Measurements from ENCODE around the gene MIPOL1.
"Not testable (repeated sequence)": the region's sequence is repeated elsewhere in the genome, so short reads cannot be mapped to it uniquely, and the experiment has no call there.

MIPOL1 gene

DNA sequence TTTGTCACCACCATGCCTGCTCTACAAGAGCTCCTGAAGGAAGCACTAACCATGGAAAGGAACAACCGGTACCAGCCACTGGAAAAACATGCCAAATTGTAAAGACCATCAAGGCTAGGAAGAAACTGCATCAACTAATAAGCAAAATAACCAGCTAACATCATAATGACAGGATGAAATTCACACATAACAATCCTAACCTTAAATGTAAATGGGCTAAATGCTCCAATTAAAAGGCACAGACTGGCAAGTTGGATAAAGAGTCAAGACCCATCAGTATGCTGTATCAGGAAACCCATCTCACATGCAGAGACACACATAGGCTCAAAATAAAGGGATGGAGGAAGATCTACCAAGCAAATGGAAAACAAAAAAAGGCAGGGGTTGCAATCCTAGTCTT lies 97.5 kb downstream of the MIPOL1 start:
- not testable (repeated sequence) for DNase-seq

DNA sequence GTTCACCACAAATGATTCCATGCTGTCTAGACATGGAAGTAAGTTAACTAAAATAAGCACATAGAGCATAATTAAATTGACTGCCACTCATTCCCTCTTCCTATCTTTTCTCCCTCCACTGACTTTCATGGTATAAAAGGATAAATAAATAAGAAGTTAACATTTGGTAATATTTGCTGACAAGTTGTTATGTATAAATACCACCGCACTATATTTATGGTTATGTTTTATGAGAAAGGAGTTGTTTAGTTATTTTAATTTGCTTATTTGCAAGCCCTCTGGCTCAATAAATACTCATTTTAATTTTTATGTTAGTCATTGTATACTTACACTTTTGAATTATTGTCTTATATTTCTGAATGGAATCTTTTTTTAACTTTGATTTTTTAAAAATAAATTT lies 113.5 kb downstream of the MIPOL1 start:
- no peak for DNase-seq

DNA sequence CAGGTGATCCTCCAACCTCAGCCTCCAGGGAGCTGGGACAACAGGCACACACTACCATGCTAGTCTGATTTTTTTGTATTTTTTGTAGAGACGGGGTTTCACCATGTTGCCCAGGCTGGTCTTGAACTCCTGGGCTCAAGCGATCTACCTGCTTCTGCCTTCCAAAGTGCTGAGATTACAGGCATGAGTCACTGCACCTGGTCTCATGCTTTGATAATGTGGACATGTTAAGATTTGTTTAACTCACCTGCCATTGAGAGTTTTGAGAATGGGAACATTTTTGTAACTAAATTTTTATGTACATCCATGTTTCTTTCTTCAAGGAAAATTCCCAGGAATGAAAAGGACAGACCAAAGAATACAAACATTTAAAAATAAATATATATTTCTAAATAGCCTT lies 121.2 kb downstream of the MIPOL1 start:
- DNase-seq: no peak

DNA sequence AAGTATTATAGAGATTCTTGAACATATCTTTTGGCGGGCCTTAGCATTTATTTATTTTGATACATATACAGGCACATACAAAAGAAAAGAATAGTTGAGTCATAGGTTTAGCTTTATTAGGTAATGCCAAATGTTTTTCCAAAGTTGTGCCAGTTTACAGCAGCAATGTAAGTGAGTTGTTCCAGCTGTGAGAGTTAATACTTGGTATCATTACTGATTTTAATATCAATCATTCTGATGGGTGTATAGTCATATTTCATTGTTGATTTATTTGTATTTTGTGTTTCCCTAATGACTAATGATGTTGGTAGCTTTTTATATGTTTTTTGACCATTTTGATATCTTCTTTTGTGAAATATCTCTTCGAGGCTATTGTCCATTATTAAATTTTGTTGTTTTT lies 122.4 kb downstream of the MIPOL1 start:
- DNase-seq: no peak

DNA sequence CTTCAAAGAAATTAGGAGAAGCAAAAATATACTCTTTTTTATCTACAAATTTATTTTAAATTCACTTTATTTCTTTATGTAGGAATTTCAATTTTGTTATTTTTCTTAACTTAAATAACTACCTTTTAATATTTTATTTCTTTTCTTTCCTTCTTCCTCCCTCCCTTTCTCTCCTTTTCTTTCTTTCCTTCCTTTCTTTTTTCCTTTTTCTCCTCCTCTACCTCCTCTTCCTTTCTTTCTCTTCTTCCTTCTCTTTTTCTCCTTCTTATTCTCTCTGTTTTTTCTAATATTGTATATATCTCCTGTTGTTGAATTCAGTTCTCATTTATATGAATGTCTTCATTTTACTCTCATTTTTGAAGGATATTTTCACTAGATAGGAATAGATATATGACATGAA lies 127.6 kb downstream of the MIPOL1 start:
- DNase-seq: no peak

DNA sequence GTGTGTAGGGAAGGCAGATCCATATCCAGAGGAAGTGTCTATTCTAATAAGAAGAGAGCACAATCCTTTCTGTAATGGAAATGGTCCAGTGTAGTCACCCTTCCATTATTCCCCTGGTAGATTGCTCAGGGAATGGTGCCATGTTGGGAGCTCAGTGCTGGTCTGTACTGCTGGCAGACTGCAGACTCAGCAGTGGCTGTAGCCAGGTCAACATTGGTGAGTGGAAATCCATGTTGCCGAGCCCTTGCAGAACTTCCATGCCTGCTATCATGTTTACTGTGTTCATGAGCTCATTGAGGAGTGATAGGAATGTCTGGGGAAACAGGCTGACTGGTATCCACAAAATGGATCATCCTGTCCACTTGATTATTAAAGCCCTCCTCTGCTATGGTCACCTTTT lies 128.7 kb downstream of the MIPOL1 start:
- no peak for DNase-seq

DNA sequence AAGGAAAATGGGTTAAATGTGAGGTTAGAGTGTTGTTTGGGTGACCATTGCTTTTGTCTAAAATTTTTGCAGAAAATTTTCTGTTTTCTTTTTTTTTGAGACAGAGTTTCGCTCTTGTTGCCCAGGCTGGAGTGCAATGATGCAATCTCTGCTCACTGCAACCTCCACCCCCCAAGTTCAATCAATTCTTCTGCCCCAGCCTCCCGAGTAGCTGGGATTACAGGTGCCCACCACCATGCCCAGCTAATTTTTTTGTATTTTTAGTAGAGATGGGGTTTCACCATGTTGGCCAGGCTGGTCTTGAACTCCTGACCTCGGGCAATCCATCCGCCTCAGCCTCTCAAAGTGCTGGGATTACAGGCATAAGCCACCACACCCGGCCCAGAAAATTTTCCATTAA lies 130.2 kb downstream of the MIPOL1 start:
- not testable (repeated sequence) for DNase-seq

DNA sequence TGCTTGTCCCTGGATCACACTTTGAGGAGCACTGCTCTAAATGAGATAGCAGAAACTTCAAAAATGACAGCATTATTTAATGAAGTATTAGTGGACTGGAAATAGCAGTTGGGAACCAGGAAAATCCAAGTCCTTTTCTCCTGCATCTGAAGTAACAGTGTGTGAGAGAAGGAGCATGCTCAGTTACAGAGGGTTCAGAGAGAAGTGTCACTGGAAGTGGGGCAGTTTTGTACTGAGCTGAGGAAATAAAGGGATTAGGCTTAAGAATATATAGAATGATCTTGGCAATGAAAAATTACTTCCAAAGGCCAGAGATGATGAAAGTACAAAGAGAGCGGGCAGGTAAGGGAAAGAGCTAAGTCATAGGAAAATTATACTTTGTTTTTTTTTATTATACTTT lies 130.9 kb downstream of the MIPOL1 start:
- DNase-seq: no peak

DNA sequence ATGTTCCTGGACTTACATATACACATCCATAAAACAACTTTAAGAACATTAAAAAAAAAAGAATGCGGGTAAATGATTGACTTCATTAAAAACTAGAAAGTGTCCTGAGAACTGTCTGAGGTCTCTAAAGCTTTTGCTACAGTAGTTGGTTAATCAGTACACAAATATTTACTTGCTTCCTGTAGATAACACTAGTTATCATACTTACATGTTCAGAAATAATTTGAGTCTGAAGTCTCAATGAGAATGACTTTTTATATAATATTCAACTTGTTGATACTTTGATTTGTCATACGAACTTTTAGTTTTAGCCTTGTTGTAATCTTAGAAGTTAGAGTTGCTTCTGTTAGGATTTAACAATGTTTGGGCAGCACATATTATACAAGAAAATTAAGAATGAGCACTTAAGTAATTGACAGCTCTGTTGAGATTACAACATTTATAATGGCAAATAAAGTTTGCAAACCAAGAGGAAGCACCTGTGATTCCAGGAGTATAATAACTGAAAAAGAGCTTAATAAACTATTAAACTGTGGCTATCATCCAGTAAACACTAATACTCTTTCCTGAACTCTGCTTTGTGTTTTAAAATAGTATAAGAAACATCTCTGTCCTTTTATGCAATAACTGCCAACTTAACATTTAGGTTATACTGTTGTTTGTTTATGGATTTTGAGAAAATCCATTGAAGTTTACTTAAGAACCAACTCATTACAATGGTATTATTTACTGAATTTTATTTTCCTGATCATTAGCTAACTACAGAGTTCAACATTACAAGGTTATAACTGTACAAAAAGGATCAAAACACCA lies 131.7 kb downstream of the MIPOL1 start:
- no peak for DNase-seq

DNA sequence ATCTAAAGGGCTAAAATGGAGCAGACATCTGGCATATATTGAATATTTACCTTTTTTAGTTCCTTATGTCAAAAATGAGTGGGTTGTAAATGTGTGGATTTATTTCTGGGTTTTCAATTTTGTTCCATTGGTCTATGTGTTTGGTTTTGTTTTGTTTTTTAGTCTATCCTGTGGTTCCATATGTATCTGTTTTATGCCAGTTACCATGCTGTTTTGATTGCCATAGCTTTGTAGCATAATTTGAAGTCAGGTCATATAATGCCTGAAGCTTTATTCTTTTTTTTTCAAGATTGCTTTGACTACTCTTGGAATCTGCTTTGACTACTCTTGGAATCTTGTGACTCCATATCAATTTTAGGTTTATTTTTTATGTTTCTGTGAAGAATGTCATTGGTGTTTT lies 133.2 kb downstream of the MIPOL1 start:
- no peak for DNase-seq

DNA sequence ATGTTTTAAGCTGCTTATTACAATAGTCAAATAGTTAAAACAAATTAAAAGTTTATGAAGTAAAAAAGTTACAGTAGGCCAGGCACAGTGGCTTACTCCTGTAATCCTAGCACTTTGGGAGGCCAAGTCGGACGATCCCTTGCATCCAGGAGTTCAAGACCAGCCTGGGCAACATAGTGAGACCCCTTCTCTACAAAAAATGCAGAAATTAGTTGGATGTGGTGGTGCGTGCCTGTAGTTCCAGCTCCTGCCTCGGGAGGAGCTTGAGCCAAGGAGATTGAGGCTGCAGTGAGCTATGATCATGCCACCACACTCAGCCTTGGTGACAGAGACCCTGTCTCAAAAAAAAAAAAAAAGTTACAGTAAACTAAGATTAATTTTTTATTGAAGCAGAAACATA lies 142.6 kb downstream of the MIPOL1 start:
- DNase-seq: peak in 1 of 2 experiments; percentile 12

DNA sequence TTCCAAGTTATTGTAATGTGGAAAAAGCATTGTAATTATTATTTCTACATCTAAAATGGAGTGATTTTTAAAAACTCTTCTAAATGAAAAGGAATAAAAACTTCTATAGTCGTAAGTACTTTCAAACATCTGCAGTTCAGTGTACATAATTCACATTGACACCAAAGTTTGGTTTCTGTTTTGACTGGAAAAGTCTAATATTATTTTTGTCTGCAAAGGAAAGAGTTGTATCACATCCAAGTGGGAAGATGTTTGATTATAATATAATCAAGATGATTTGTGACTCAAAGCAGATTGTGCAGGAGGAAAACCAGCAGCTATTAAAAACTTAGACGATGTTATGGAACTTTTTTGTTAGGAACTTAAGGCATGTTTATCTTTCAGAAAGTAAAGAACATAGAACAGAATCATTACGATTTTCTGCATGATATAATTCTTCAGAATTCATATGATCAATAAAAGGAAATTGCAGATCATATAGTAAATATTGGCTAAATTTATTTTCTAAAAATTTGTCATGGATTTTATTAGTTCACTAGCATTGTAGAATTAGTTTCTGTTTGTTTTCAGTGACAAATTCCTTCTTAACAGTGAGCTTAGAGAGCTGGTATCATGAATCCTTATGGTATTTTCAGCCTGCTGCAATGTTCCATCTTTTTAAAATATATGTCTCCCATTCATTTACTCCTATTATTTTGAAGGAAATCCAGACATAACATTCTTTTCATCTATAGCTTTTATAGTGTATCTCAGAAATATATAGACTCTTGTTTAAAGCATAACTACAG lies 145.8 kb downstream of the MIPOL1 start:
- no peak for DNase-seq

DNA sequence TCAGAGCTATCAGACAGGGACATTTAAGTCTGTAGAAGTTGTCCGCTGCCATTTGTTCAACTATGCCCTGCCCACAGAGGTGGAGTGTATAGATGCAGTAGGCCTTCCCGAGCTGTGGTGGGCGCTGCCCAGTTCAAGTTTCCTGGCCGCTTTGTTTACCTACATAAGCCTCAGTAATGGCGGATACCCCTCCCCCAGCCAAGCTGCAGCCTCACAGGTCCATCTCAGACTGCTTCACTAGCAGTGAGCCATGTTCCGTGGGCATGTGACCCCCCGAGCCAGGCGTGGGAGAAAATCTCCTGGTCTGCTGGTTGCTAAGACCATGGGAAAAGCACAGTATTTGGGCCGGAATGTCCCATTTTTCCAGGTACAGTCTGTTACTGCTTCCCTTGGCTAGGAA lies 165.9 kb downstream of the MIPOL1 start:
- no peak for DNase-seq

DNA sequence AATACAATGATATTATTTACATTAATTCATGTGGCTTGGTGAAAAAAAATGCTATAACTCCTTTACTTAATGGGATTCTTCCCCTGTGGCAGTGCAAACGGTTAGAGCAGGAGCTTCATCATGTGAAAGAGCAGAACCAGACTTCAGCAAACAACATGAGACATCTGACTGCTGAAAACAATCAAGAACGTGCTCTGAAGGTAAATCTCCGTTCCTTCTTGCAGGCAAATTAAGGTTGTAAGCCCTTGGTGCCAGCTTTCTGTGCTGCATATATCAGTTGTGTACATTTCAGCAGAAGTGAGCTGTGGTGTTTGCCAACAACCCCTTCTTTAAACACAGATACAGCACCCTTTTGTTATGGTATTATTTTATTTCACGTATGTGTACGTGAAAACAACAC lies 171.7 kb downstream of the MIPOL1 start:
- DNase-seq: no peak

DNA sequence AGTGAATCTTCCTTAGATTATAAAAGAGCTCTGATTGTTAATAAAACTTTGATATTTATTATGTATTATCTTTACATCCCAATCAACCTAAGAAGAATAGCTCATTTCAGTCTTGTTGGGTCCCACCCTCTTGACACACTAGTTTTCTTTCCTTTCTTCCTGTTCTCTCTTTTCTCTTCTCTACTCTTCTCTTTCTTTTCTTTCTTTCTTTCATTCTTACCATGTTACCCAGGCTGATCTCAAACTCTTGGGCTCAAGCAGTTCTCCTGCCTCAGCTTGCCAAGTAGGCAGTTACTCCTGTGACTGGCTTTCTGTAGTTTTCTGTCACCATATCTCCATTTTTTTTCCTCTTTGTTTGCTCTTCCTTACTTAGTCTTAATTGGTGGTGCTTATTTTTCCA lies 177.8 kb downstream of the MIPOL1 start:
- no peak for DNase-seq

DNA sequence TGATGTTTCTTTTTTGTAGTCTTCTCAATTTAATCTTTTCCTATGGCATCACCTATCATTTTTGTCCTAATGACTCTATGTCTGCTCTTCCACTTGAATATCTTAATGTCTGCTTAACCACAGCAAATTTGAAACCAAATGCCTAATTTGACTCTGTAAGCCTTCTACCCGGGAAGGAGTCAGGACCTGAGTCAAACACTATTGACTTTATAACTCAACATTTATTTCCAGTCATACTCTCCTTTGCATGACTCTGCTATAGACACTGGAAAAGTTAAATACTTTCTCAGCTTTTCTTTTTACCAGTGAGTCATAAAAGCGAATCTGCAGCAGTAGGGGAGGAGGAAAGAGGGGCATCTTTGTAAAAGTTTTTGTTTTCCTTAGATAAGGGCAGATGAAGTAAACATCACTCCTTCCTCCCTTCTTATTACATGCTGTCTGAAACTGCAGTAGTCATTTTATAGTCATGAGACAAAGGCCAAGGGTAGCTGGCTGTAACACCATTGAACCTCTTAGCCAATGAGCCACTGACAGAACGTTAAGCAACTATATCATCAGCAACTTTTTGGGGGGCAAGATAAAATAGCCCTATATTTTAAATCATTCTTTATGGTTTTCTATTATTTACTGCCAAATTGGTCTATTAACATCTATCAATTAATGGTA lies 179.3 kb downstream of the MIPOL1 start:
- DNase-seq: no peak

DNA sequence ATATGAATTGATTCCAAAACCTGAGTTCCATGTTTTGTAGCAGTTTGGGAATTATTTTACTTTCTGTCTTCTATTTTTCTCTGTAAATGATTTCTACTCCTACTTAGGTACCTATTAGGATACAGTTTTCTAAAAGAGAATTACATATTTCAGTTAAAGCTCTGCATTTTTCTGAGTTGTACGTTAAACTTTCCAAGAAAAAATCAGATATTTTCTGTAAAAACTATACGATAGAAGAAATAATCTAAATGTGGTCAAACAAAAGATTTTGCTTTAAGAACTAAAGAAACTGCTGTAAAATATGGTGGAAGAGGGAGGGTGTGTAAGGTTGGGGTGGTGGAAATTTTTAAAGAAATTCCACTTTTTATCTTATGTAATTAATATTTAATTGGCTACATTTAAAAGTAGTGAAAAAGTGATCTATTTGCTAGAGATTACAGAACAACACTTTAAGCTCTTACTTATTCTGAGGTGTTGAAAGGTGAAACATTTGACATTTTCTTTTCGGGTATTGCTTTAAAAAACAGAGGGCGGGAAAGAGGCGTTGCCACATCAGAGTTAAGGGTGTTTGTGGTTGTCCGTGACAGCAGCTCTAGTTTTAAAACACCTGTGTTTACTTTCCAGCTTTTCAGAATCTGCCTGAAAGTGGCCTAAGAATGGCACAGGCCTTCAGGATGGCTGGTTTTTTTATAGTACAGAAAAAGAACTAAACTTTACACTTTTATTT lies 187.3 kb downstream of the MIPOL1 start:
- DNase-seq: no peak

DNA sequence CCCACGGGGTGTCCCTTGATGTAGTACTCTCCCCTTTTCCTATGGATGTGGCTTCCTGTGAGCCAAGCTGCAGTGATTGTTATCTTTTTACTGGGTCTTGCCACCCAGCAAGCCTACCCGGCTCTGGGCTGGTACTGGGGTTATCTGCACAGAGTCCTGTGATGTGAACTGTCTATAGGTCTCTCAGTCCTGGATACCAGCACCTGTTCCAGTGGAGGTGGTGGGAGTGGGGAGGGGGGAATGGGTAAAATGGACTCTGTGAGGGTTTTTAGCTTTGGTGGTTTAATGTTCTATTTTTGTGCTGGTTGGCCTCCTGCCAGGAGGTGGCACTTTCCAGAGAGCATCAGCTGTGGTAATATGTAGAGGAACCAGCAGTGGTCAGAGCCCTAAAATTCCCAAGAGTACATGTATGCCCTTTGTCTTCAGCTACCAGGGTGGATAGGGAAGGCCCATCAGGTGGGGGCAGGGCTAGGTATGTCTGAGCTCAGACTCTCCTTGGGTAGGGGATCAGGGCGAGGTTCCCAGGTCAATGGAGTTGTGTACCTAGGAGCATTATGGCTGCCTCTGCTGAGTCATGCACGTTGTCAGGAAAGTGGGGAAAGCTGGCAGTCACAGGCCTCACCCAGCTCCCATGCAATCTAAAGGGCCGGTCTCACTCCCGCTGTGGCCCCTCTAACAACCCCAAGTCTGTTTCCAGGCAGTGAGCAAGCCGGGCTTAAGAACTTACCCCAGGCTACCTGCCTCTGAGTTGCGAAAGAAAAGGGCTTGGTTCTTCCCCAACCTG lies 199.6 kb downstream of the MIPOL1 start:
- not testable (repeated sequence) for DNase-seq

DNA sequence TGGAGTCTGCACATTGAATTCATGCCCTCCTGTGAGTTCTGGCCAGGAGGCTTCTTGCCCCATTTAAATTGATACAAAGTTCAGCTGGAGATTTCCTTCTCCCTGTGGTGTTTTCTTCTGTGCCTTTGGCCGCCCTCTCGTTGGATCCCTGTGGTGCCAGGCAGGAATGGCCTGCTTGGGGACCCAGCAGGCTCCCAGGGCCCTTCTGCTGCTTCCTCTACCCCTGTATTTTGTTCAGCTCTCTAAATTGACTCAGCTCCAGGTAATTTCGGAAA lies 200.1 kb downstream of the MIPOL1 start:
- DNase-seq: no peak

DNA sequence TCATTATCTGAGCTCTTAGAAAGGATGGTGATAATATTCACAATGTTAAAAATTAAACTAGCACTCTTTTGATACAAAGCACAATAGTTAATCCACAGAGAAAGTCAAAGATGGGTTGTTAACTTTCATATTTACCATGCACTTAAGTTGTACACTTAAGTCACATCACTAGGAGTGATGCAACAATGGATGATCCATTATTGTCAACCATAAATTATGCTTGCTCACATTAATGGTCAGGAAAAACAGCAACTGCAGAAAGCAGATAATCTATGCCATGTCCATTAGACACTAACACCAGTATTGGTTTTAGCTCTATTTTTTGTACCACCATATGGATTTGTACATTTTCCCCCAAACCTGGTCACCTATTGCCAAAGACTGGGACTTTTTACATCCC lies 201.8 kb downstream of the MIPOL1 start:
- DNase-seq: no peak

DNA sequence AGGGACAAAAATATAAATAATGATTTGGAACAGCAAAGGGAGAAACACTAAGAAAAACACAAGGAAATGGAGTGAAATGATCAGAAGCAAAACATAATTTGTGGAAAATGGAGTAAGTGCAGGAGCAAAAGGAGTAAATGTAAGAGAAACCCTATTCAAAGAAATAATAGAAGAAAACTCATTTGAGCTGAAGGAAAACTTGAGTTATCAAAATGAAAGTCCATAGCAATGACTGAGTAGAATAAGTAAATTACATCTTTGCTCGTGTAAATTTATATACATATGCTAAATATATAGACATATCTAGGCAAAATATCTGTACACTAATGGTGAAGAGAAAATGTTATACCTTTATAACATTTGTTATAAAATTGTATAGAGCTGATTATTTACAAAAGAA lies 203.4 kb downstream of the MIPOL1 start:
- no peak for DNase-seq

DNA sequence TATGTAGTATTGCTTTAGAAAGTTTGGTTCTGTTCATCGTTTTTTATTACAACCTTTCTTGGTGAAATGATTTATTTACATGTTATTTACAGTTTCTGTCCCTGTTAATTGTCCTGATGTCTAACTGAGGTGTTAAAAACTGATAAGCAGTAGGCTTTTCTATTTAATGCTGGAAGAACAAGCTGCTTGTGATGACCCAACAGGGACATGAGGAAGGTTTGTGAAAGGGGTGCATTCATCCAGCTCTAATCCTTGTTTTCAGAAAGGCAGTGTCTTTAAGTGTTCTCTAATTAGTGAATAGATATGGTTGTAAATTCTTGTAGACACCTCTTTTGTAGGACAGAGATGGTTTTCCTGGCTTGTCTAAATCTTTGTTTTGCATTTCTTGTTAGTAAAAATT lies 205.9 kb downstream of the MIPOL1 start:
- DNase-seq: peak; percentile 58 to 87

DNA sequence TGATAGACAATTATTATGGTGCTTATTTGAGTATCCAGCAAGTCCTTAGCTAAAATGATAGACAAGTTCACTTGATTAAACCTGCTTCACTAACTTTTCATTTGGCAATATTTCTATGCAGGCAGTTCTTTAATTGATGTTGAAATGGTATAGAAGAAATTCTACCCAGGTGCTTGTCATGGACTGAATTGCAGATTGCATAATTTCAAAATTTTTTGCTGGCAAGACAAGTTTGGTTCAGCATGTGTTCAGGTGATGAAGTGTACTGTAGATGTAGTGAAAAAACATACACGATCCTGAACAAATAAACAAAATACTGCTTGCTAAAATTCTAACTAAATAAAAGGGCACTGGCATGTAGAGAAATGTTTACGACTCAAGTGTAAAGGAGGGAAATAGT lies 208.4 kb downstream of the MIPOL1 start:
- DNase-seq: no peak

All from NCI-H524 (cell line).